Measurements from ENCODE around the gene MIER1.
A peak's percentile ranks its signal among the peaks of the same experiment; 100 is the strongest.
"Not testable (repeated sequence)": the region's sequence is repeated elsewhere in the genome, so short reads cannot be mapped to it uniquely, and the experiment has no call there.

Gene MIER1

DNA sequence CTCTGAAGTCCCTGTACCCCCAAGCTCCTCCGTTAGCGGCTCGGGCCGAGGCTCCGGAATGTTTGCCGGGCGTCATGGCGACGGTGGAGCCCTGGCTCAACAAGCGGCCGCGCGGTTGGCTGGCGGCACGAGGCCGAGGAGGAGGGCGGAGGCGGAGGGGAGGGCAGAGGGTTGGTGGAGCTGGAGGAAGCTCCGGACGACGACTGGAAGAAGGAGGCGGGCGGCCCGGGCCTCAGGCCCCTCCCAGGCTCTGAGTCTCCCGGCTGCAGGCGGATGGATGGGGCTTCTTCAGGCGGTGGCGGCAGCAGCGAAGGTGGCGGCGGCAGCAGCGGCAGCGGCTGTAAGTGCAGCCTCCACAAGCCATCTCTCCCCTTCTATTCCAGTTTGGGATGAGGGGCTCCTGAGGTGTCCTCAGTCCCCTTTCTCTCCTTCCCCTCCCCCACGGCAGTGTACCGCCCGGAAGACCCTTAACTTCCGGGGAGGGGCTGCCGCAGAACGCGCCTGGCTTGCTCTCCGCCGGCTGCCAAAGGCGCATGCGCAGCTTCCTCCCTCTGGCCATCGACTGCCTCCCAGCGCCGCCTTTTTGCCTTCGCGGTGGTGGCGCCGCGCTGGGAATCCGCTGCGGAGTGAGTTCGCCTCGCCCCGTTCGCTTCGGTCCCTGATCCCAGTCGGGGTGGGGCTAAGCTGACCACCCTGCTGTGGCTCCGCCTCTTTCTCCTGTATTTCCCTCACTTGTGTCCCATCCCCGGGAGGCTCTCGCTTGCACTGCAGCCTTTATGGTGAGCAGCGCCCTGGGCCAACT is at the start of gene MIER1, which contains the start of gene DNAI4:
Gene MIER1, plus strand, starts transcription at position 235 of the 802 bp plus-strand sequence. Its CDS starts 39 bp downstream, at position 274.
Gene DNAI4, minus strand, starts transcription at position 101 of the 802 bp plus-strand sequence. Its CDS starts 25 bp downstream, at position 76.
- DNase-seq = peak; percentile 97

DNA sequence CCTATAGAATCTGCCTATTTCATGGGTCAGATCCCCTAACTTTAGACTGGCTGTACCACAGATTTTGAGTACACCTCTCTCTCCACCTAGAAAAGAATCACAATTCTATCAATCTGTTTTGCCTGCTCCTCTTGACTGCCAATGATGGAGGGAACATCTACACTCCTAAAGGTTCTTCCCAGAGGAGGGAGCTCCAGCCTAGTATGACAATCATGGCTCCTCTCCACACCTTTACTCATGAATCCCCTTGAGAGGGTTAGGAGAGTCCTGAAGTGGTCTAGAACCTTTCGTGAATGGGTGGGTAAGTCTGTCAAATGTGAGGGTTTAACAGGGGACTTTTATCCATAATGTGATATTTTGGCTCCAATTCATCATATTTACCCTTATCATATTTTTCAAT is 48.1 kb upstream of the MIER1 start:
- no peak for DNase-seq

DNA sequence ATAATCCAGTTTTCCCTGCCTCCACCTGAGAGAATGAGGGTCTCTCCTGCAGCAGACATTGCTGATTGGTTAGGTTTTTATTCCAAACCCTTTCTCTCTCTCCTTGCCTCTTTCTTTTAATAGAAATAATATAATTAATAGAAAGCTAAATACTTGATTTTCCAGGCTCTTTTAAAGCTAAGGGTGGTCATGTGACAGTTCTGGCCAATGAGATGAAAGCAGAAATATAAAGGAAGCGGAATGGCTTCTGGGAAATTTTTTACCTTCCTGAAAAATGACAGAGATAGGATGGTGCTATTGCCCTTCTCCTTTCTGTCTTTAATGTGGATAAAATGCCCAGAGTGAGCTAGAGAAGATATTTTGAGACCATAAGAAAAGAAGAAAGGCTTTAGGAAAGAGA is 35.8 kb upstream of the MIER1 start:
- no peak for DNase-seq

DNA sequence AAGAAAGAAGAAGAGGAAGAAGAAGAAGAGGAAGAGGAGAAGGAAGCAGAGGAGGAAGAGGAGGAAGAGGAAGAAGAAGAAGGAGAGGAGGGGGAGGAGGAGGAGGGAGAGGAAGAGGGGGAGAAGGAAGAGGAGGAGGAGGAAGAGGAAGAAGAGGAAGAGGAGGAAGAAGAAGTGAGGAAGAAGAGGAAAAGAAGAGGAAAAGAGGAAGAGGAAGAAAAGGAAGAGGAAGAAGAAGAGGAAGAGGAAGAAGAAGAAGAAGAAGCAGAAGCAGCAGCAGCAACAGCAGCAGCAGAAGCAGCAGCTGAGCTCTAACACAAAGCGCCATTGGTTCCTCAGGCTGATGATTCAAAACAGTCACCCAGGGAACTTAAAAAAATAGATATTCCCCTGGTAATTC is 34.2 kb upstream of the MIER1 start:
- no peak for DNase-seq

DNA sequence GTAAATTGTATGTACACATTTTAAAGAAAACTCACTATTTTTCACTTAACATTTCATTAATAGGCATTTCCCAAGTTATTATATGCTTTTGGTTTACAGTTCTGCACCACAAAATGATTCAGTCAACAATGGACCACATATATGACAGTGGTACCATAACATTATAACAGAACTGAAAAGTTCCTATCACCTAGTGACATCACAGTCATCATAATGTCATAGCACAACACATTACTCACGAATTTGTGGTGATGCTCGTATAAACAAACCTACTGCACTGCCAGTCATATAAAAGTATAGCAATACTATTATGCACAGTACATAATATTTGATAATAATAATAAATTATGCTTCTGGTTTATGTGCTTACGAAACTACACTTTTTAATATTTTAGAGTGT is 31.1 kb upstream of the MIER1 start:
- no peak for DNase-seq

DNA sequence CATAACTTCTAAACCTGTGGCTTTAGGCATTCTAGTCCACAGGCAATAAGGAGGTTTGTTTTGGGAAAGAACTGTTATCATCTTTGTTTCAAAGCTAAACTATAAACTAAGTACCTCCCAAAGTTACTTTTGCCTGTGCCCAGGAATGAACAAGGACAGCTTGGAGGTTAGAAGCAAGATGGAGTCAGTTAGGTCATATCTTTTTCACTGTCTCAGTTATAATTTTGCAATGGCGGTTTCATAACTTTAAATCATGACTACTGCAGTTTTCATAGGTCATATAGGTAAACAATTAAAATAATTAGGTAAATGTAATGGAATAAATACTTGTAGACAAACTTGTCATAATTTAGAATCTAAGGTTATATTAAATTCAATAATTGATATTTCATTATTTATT is 9.6 kb upstream of the MIER1 start:
- not testable (repeated sequence) for DNase-seq

DNA sequence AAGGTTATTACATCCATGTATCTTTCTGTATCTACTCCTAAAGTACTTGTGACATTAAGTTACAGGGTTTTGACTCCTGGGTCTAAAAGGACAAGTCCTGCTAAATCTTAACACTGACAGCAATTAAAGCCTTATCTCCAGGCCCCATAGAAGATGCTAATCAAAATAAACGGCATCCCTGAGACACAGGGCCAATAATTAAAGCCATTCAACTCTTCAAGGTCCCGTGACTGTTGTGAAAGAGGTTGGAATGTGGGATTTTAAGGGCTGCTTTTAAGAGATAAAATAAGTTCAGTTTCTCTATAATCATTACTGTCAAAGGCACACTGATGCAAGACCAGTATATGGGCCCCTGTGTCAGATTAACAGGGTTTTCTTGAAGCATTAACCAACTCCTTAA is 8.5 kb upstream of the MIER1 start:
- no peak for DNase-seq

DNA sequence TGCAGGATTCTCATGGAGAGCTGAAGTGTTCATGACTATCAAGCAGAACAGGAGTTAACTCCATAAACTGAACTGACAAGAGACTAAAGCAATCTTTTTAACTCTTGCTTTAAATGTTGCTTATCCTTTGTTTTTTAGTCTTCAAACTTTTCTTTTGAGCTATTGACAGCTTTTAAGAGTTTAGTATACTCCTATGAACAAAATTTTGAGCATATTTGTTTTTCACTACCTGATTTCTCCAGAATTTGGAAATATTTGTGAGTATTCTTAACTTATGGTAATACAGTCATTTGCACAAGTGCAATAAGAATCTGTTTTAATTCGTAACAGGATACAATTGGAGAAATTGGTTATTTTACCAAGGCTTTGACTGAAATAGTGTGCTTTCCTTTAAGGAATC is 7.3 kb upstream of the MIER1 start:
- no peak for DNase-seq

DNA sequence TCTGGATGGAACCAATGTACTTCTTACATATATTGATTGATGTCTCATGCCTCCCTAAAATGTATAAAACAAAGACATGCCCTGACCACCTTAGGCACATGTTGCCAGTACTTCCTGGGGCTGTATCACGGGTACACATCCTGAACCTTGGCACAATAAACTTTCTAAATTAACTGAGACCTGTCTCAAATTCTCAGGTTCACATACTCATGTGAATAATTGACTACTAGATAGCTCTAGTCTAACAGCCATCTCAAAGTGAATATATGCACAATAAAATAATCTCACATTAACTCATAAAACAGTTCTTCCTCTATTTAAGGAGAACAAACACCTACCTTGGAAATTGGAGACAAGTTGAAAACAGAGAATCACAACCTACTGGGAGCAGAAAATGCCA is 5.7 kb upstream of the MIER1 start:
- DNase-seq = no peak

DNA sequence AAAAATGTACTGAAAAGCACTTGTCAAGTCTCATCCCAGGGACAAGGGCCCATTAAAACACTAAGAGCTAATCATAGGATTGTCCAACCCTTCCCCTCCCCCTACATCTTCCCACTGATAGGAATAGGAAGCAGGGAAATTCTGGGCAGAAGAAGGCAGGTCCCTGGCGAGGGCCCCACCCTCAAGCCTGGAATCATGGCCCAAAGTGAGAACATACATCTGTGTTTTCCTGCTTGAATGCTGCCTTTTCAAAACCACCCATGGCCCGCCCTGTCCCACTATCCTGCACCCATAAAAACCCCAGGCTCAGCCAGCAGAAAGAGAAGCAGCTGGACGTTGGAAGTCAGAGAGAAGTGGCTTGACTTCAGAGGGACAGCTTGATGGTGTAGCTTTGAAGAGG is 5.0 kb upstream of the MIER1 start:
- no peak for DNase-seq

DNA sequence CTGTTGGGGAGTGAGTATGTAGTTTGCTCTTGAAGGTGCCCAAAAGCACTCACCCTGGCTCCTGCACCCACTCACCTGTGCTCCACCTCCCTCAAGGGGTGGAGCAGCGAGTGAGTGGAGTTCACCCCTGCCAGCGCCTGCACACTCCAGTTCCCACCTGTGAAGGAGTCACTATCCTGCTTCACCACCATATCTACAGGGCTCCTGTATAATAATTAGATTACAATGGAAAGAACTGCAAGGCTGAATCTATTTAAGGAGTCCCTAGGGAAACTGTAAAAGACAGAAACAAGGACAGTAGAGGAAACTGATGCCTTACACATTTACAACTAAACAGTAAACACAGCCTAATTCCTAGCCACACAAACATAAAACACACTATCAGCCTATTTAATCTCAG is 4.2 kb upstream of the MIER1 start:
- DNase-seq = no peak

DNA sequence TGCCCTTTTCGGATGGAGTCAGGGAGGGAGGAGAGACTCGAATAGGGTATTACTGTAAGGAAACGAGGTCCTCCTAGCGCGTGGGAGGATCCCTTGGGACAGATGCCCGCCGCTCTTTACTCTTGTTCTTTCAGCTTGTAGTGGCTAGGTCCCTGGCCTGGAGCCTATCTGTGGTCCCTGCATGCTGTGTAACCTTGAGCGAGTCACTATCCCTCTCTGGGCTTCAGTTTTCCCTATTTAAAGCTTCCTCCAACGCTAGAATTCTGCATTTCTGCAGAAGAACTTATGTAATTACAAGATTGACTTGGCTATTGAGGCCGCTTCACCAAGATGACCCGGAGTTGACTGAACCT is 744 bp downstream of the MIER1 start:
- no peak for DNase-seq

DNA sequence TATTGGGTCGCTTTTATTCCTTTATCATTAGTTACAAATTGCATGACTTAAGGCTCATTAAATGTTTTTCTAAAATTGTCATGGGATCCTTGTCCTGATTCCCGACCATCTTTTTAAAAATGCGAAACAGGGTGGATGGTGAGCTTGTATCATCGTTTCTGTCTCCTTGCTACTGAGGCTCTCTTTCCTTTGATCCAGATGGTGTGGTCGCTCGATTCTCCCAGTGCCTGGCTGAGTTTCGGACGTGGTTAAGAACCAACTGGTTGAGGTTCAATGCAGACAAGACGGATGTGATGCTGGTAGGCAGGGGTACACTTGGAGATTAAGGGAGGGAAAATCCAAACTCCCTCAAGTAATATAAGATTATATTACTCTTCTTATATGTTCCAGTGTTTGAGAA is 1.2 kb downstream of the MIER1 start:
- no peak for DNase-seq

DNA sequence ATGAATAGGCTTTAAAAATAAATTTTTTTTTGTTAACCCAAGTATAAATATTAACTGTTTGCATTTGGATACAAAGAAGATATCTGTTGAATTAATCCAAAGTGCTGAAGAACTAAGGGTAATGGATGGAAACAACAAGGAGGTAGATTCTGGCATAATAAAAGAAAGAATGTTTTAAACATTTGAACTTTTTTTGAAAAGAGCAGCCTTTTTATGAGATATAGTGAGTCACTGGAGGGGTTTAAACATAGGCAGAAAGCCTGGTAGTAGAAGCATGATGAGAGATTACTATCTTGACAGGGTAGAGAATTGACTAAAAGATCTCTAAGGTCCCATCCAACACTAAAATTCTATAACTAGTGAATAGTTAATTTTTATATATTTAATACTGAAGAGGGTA is 2.7 kb downstream of the MIER1 start:
- DNase-seq = no peak

DNA sequence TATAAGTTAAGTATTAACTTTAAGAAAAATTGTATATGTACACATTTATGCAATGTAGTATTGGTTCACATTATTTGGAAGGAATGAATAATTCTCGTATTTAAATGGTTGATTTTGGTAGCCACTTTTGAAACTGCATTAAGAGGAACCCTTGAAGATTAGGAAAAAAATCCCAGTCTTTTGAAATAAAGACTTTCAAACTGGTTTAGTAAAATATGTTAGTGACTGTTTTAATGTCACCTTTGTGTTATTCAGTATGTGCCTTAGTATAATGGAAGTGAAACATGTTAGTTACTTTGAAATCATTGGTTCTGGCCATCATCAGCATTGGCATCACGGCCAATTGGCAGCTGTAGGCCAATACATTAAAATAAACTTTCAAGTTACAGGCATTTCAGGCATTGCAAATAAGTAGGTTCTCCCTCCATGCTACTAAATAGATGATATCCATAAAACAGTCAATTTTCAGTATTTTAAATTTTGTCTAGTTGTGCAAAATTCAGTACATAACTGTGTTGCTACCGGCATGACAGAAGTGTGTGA is 4.4 kb downstream of the MIER1 start:
- DNase-seq = no peak

DNA sequence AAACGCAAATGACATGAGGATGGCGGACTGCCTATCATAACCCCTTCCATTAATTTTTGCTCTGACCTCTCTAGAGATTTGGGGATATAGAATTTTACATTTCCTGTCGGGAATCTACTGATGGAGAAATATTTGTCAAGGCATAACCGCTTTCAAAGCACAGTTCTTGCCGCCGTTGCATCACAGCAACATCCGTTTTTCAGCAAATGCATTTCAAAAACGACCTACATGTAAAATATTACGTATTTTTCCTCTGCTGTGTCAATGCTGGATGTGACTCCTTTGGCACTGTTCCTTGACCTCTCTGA is 4.9 kb downstream of the MIER1 start:
- no peak for DNase-seq

DNA sequence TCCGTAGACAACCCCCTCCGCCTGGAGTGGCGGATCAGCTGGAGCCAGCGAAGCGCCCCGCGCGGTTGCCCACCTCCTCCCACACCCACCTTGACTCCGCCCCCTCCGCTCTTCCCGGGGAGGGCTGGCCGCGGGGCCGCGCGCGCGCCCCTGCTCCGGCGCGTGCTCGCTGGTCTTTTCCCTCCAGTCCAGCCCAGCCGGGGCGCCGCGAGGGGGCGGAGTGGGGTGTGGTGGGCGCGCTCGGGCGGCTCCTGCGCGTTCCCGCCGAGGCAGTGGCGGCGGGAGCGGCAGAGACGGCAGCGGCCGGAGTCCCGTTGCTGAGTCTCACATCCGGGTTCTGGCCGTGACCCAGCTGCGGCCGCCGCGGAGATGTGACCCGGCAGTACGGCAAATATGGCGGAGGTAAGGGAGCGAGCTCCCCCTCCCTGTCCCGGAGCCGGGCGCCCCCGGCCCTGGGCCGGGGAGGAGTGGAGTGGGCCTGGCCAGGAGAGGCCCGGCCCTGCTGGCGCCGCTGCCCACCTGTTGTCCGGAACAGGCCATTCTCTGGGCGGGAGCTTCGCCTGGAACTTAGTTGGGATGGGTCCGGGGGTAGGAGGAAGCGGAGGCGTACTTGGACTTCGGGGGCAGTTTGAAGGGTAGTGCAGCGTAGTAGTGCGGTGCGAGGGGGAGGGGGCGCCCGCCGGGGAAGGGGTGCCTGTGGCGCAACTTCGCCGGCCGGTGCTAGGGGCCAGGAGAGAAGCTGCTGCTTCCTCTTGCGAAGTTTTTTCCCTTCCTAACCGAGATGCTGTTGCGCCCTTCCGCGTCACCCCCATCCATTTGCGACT is 5.4 kb downstream of the MIER1 start:
- DNase-seq = peak; percentile 92

DNA sequence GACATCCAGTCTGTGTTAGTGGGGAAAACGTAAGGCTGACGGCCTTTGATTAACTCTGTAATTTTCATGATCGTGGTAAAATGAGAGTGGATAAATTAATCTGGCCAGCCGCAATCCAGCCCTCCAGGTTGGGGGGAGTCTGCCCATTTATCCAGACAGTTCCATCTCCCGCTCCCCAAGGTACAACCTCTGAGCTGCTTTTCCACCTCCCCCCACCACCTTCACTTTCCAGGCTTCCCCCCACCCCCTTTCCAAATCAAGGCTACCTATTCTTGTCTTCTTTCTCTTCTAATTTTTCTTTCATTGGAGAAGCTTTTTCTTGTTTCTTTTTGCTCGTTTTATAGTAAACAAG is 6.0 kb downstream of the MIER1 start:
- DNase-seq = no peak

DNA sequence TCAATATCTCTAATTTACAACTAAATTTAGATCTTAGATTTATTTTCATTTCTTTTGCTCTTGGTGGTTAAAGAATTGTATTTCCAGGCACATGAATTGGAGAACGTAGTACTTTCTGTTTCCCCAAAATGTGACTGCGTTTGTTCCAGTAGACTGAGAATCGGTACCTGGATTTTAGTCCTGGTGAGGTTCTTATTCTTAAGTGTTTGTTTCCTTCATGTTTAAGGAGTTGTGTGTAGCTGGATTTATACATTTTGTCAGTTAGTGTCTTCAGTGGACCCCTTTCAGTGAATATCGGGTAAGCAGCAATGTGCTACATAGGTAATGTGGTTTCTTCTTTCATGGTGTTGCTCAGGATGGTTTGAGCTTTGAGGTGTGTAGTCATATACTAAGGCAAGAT is 6.8 kb downstream of the MIER1 start:
- DNase-seq = no peak

DNA sequence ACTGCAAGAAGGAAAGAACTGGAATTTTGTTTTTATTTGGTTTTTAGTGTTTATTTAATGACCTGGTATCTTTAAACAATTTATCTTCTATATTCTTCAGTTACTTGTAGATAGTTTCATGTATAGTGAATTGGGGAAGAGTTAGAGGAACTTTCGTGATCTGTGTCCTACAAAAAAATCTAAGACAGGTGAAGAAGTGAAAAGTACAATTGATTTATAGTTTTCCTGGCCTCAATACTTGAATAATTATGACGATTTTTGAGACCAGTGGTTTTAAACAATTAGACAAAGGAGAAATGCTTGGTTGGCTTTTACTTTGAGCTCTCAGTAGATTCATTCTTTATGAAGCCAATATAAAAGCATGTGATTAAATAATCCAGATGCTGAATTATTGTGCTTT is 7.5 kb downstream of the MIER1 start:
- DNase-seq = no peak

DNA sequence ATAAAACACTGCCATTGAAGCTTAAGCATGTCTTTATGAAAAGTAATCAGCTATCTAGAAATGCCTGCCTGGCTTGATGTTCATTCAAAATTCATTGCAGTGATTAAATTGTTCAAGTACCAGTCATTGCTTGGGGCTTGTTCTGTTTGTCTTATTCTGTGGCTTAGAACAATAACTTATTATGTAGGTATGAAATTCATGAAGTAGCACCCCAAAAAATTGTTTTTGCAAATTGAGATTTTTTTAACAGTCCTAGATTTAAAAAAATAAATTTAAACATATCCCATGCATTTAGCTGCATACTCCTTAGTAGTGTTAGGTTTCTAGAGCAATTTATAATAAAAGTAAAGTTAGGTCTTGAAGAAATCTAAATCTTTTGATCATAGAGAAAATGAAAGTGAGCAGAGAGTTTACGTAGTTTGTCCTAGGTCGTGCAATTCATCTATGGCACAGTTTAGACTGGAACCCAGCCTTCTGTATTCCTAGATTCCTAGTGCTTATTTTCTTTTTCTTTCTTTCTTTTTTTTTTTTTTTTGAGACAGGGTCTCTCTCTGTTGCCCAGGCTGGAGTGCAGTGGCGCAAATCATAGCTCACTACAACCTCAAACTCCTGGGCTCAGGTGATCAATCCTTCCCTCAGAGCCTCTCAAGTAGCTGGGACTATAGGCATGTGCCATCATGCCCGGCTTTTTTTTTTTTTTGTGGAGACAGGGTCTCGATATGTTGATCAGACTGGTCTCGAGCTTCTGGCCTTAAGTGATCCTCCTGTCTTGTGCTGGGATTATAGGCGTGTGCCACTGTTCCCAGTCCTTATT is 9.3 kb downstream of the MIER1 start:
- DNase-seq = no peak

DNA sequence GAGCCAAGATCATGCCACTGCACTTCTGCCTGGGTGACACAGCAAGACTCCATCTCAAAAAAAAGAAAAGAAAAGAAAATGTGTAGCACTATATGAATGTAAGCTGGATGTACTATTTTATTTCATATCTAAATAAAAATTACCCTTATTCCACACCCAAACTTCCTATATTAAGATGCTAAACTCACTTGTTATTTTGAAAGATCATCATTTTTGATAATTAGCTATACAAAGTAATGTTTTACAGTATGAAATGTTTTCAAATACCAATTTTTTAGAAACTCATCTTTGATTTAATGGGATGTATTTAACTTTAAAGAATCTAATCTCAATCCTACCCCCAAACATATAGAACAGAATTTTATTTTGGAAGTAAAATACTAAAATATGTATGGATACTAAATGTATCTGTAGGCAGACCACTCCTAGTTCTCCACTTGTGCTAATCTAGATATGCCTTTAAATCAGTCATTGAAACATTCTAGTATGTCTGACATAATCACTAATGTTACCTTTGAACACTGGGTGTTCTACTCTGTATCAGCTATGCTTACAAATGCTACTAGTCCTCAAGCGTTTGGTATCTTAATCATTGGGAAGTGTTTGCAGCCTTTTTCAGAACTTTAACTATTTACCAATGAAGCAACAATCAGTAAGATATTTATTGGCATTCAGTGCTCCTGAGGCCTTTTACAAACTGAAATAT is 12.9 kb downstream of the MIER1 start:
- no peak for DNase-seq

DNA sequence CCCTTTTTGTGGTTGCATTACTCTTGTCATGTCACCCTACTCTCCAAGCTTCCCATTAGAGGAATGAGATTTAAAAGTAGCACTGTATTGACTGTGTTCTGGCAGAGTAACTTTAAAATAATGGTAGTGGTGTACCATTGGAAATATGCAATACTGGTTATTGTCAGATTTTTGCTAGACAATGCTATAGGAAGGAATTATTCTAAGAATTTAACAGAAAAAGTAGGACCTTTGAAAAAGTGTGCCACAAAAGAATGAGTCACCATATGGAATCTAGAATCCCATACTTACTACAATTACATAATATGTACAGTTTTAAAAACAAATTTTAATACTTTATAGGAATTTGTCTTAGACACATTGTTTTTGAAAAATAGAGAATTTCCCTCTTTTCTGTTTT is 13.8 kb downstream of the MIER1 start:
- DNase-seq = no peak
